ENCODE measurements around the gene STARD7. TPM values are rescaled to one million over a fixed set of nuclear protein-coding genes. Genes with fewer than 3 reads are reported as not detected.

The STARD7 gene
- polyA plus RNA-seq, 1 donor (not counting 4 experiments of a cell fraction or from before 2014, with no cell fraction given), result 73.4 TPM

- FAIRE-seq (no peak), DNase-seq (ENCODE audit: low read depth, low spot score) (no peak)
- no peaks in the 10 kb centered on the region for H3K4me1 ChIP-seq (ENCODE audit: control insufficient read depth, extremely low read depth, insufficient read depth, low read length)
- TF ChIP-seq, protein P1, sequence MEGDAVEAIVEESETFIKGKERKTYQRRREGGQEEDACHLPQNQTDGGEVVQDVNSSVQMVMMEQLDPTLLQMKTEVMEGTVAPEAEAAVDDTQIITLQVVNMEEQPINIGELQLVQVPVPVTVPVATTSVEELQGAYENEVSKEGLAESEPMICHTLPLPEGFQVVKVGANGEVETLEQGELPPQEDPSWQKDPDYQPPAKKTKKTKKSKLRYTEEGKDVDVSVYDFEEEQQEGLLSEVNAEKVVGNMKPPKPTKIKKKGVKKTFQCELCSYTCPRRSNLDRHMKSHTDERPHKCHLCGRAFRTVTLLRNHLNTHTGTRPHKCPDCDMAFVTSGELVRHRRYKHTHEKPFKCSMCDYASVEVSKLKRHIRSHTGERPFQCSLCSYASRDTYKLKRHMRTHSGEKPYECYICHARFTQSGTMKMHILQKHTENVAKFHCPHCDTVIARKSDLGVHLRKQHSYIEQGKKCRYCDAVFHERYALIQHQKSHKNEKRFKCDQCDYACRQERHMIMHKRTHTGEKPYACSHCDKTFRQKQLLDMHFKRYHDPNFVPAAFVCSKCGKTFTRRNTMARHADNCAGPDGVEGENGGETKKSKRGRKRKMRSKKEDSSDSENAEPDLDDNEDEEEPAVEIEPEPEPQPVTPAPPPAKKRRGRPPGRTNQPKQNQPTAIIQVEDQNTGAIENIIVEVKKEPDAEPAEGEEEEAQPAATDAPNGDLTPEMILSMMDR (optimal IDR thresholded peaks at IDR 0.05 in 1 of 3, IDR thresholded peaks at IDR 0.05 in 1 of 3, conservative IDR thresholded peaks at IDR 0.05 in 1 of 3; ENCODE audit: extremely low read depth in 1 of 3, insufficient read depth in 2 of 3, low read length in 3 of 3), result no peak
- no peak for TF ChIP-seq EZH2 (IDR thresholded peaks at IDR 0.05; ENCODE audit: low read length)
- H3K79me2 ChIP-seq (ENCODE audit: control insufficient read depth, insufficient read depth, low read length), result peaks cover 32% of the 10 kb centered on the region
- dilution Hi-C loops (cut with MboI; ENCODE audit: extremely low pct_ligation_motif_present, low sequenced_read_pairs), result no loop called here
- no peaks in the 10 kb centered on the region for H4K20me1 ChIP-seq (ENCODE audit: control insufficient read depth, extremely low read depth, insufficient read depth, low read length)
- H3K9me3 ChIP-seq (ENCODE audit: control insufficient read depth, low read depth, low read length), result no peaks in the 10 kb centered on the region
- no peak overlapping the region for H3K4me2 ChIP-seq (ENCODE audit: control insufficient read depth, extremely low read depth, insufficient read depth, low read depth, low read length)
- peaks cover 24 to 29% of the 10 kb centered on the region in 2 experiments for H3K36me3 ChIP-seq (ENCODE audit: control insufficient read depth in 2 of 2, extremely low read depth in 1 of 2, insufficient read depth in 2 of 2, low read length in 2 of 2)
- no peaks in the 10 kb centered on the region for H3K27me3 ChIP-seq (ENCODE audit: control insufficient read depth, extremely low read depth, insufficient read depth, low read length)
- H3K9ac ChIP-seq (ENCODE audit: control insufficient read depth, extremely low read depth, insufficient read depth, low read length), result no peak overlapping the region
- H3K4me3 ChIP-seq (ENCODE audit: control insufficient read depth in 2 of 3, extremely low read depth in 1 of 3, insufficient read depth in 2 of 3, low read depth in 1 of 3, low read length in 3 of 3), result no peak overlapping the region
- H3K27ac ChIP-seq (ENCODE audit: control insufficient read depth, insufficient read depth, low read length), result no peak overlapping the region
- no peaks in the 10 kb centered on the region for H3K9me1 ChIP-seq (ENCODE audit: control insufficient read depth, extremely low read depth, insufficient read depth, low read length)
- no peak overlapping the region for H2AFZ ChIP-seq (ENCODE audit: control insufficient read depth, low read length)
Observed at GRCh38 chr2:96191937-96192670, 16.5 kb downstream of the STARD7 start.

DNA sequence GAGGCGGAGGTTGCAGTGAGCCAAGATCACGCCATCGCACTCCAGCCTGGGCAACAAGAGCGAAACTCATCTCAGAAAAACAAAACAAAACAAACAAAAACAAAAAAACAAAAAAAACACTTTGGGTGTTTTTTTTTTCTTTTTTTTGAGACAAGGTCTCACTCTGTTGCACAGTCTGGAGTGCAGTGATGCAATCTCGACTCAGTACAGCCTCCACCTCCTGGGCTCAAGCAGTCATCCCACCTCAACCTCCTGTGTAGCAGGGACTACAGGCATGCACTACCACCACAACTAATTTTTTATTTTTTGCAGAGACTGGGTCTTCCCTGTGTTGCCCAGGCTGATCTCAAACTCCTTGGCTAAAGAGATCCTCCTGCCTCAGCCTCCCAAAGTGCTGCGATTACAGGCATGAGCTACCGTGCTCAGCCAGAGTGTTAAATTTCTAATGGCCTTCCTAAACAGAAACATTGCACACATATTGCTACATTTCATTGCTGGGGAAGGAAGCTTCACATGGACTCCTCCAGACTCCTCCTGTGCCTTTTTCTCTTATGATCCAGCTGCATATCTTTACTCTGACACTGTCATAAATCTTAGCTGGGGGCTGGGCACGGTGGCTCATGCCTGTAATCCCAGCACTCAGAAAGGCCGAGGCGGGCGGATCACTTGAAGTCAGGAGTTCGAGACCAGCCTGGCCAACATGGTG lies 19.7 kb downstream of the STARD7 start:
- Histone ChIP-seq H3K4me1 (ENCODE audit: control insufficient read depth, extremely low read depth, insufficient read depth, low read length) (no peaks in the 10 kb centered on the region), H3K4me3 (ENCODE audit: control insufficient read depth in 2 of 3, extremely low read depth in 1 of 3, insufficient read depth in 2 of 3, low read depth in 1 of 3, low read length in 3 of 3) (no peak overlapping the region), H3K9me1 (ENCODE audit: control insufficient read depth, extremely low read depth, insufficient read depth, low read length) (no peaks in the 10 kb centered on the region), H3K4me2 (ENCODE audit: control insufficient read depth, extremely low read depth, insufficient read depth, low read depth, low read length) (no peak overlapping the region), H4K20me1 (ENCODE audit: control insufficient read depth, extremely low read depth, insufficient read depth, low read length) (no peaks in the 10 kb centered on the region), H3K27ac (ENCODE audit: control insufficient read depth, insufficient read depth, low read length) (no peak overlapping the region), H2AFZ (ENCODE audit: control insufficient read depth, low read length) (no peak overlapping the region), H3K36me3 (ENCODE audit: control insufficient read depth in 2 of 2, extremely low read depth in 1 of 2, insufficient read depth in 2 of 2, low read length in 2 of 2) (peaks cover 46 to 47% of the 10 kb centered on the region in 2 experiments), H3K79me2 (ENCODE audit: control insufficient read depth, insufficient read depth, low read length) (peaks cover 5% of the 10 kb centered on the region), H3K9ac (ENCODE audit: control insufficient read depth, extremely low read depth, insufficient read depth, low read length) (no peak overlapping the region), H3K9me3 (ENCODE audit: control insufficient read depth, low read depth, low read length) (no peaks in the 10 kb centered on the region), H3K27me3 (ENCODE audit: control insufficient read depth, extremely low read depth, insufficient read depth, low read length) (no peaks in the 10 kb centered on the region)
- dilution Hi-C loops (cut with MboI; ENCODE audit: extremely low pct_ligation_motif_present, low sequenced_read_pairs), result no loop called here
- TF ChIP-seq EZH2 (IDR thresholded peaks at IDR 0.05; ENCODE audit: low read length), result no peak
- TF ChIP-seq, protein P1 (optimal IDR thresholded peaks at IDR 0.05 in 1 of 3, IDR thresholded peaks at IDR 0.05 in 1 of 3, conservative IDR thresholded peaks at IDR 0.05 in 1 of 3; ENCODE audit: extremely low read depth in 1 of 3, insufficient read depth in 2 of 3, low read length in 3 of 3), result no peak
- FAIRE-seq, result no peak
- DNase-seq (ENCODE audit: low read depth, low spot score), result no peak
